ENCODE data around the gene KRT84. TPM values are rescaled to one million over a fixed set of nuclear protein-coding genes. Genes with fewer than 3 reads are reported as not detected.

KRT84 gene
- total and polyA plus RNA-seq, 5 donors from 2014 or later: not detected

GRCh38 chr12:52390739-52391617 lies 5.5 kb upstream of the KRT84 start:
- ATAC-seq (ENCODE audit: low read depth in 2 of 2): no peak
- H3K9me3 ChIP-seq (ENCODE audit: control insufficient read depth in 2 of 2, low read length in 2 of 2): no peaks in the 10 kb centered on the region
- DNase-seq: no peak
- Mint-ChIP-seq H3K36me3 (no peaks in the 10 kb centered on the region), H3K27me3 (peaks cover 6% of the 10 kb centered on the region), H3K4me1 (no peaks in the 10 kb centered on the region), H3K4me3 (no peak overlapping the region), H3K27ac (peak overlapping the region in 1 of 3 donors; percentile 56), H3K9me3 (no peaks in the 10 kb centered on the region)
- H3K27me3 ChIP-seq (ENCODE audit: control insufficient read depth, insufficient read depth, low read length): no peaks in the 10 kb centered on the region
- H3K27ac ChIP-seq (ENCODE audit: insufficient read depth, low read length, poor library complexity, severe bottlenecking): no peak overlapping the region
- no peaks in the 10 kb centered on the region for H3K4me1 ChIP-seq (ENCODE audit: control insufficient read depth, insufficient read depth, low read length, poor library complexity, severe bottlenecking)
- H3K36me3 ChIP-seq (ENCODE audit: control insufficient read depth, insufficient read depth, low read length): no peaks in the 10 kb centered on the region
- no peak overlapping the region for H3K4me3 ChIP-seq (ENCODE audit: low read depth, low read length)

- no peaks in the 10 kb centered on the region for H3K4me1 ChIP-seq (ENCODE audit: control insufficient read depth, insufficient read depth, low read length, poor library complexity, severe bottlenecking)
- H3K4me3 ChIP-seq (ENCODE audit: low read depth, low read length): no peak overlapping the region
- no peaks in the 10 kb centered on the region for H3K9me3 ChIP-seq (ENCODE audit: control insufficient read depth in 2 of 2, low read length in 2 of 2)
- Mint-ChIP-seq H3K27me3 (peaks cover 12% of the 10 kb centered on the region), H3K4me3 (no peak overlapping the region), H3K9me3 (no peaks in the 10 kb centered on the region), H3K36me3 (no peaks in the 10 kb centered on the region), H3K27ac (no peak overlapping the region), H3K4me1 (no peaks in the 10 kb centered on the region)
- DNase-seq (no peak), ATAC-seq (ENCODE audit: low read depth in 2 of 2) (no peak)
- H3K27ac ChIP-seq (ENCODE audit: insufficient read depth, low read length, poor library complexity, severe bottlenecking): no peak overlapping the region
- no peaks in the 10 kb centered on the region for H3K36me3 ChIP-seq (ENCODE audit: control insufficient read depth, insufficient read depth, low read length)
- no peaks in the 10 kb centered on the region for H3K27me3 ChIP-seq (ENCODE audit: control insufficient read depth, insufficient read depth, low read length)
Measured at GRCh38 chr12:52389313-52390207, 4.1 kb upstream of the KRT84 start.

- Mint-ChIP-seq H3K36me3 (no peaks in the 10 kb centered on the region), H3K4me3 (no peak overlapping the region), H3K4me1 (peaks cover 0 to 4% (median 3%) of the 10 kb centered on the region in 4 donors), H3K27ac (no peak overlapping the region), H3K27me3 (peaks cover 7% of the 10 kb centered on the region), H3K9me3 (no peaks in the 10 kb centered on the region)
- no peak for ATAC-seq (ENCODE audit: low read depth in 2 of 2)
- Histone ChIP-seq H3K4me3 (ENCODE audit: low read depth, low read length) (no peak overlapping the region), H3K36me3 (ENCODE audit: control insufficient read depth, insufficient read depth, low read length) (no peaks in the 10 kb centered on the region), H3K4me1 (ENCODE audit: control insufficient read depth, insufficient read depth, low read length, poor library complexity, severe bottlenecking) (no peaks in the 10 kb centered on the region), H3K27ac (ENCODE audit: insufficient read depth, low read length, poor library complexity, severe bottlenecking) (no peak overlapping the region), H3K9me3 (ENCODE audit: control insufficient read depth in 2 of 2, low read length in 2 of 2) (no peaks in the 10 kb centered on the region), H3K27me3 (ENCODE audit: control insufficient read depth, insufficient read depth, low read length) (no peaks in the 10 kb centered on the region)
- no peak for DNase-seq
Measured at GRCh38 chr12:52387859-52388258, 2.4 kb upstream of the KRT84 start.

GRCh38 chr12:52383331-52383730 lies 2.1 kb downstream of the KRT84 start:
- H3K4me3 ChIP-seq (ENCODE audit: low read depth, low read length): no peak overlapping the region
- H3K27ac Mint-ChIP-seq: no peak overlapping the region
- no peaks in the 10 kb centered on the region for H3K4me1 ChIP-seq (ENCODE audit: control insufficient read depth, insufficient read depth, low read length, poor library complexity, severe bottlenecking)
- H3K36me3 Mint-ChIP-seq: no peaks in the 10 kb centered on the region
- no peaks in the 10 kb centered on the region for H3K9me3 ChIP-seq (ENCODE audit: control insufficient read depth in 2 of 2, low read length in 2 of 2)
- no peak for ATAC-seq (ENCODE audit: low read depth in 2 of 2)
- H3K27ac ChIP-seq (ENCODE audit: insufficient read depth, low read length, poor library complexity, severe bottlenecking): no peak overlapping the region
- H3K36me3 ChIP-seq (ENCODE audit: control insufficient read depth, insufficient read depth, low read length): no peaks in the 10 kb centered on the region
- H3K27me3 ChIP-seq (ENCODE audit: control insufficient read depth, insufficient read depth, low read length): no peaks in the 10 kb centered on the region
- H3K4me1 Mint-ChIP-seq: peaks cover 0 to 8% (median 5%) of the 10 kb centered on the region in 4 donors
- no peak overlapping the region for H3K4me3 Mint-ChIP-seq
- peaks cover 10% of the 10 kb centered on the region for H3K27me3 Mint-ChIP-seq
- H3K9me3 Mint-ChIP-seq: no peaks in the 10 kb centered on the region
- no peak for DNase-seq

- no peak overlapping the region for H3K27ac ChIP-seq (ENCODE audit: insufficient read depth, low read length, poor library complexity, severe bottlenecking)
- no peaks in the 10 kb centered on the region for H3K4me1 ChIP-seq (ENCODE audit: control insufficient read depth, insufficient read depth, low read length, poor library complexity, severe bottlenecking)
- H3K4me3 ChIP-seq (ENCODE audit: low read depth, low read length): no peak overlapping the region
- H3K4me1 Mint-ChIP-seq: peaks cover 0 to 8% (median 5%) of the 10 kb centered on the region in 4 donors
- H3K4me3 Mint-ChIP-seq: no peak overlapping the region
- H3K9me3 Mint-ChIP-seq: no peaks in the 10 kb centered on the region
- DNase-seq (peak in 1 of 3 donors; percentile 14), ATAC-seq (ENCODE audit: low read depth in 2 of 2) (peak in 1 of 2 donors; percentile 44)
- H3K27me3 ChIP-seq (ENCODE audit: control insufficient read depth, insufficient read depth, low read length): no peaks in the 10 kb centered on the region
- no peaks in the 10 kb centered on the region for H3K36me3 ChIP-seq (ENCODE audit: control insufficient read depth, insufficient read depth, low read length)
- H3K27ac Mint-ChIP-seq: no peak overlapping the region
- no peaks in the 10 kb centered on the region for H3K36me3 Mint-ChIP-seq
- peaks cover 10% of the 10 kb centered on the region for H3K27me3 Mint-ChIP-seq
- H3K9me3 ChIP-seq (ENCODE audit: control insufficient read depth in 2 of 2, low read length in 2 of 2): no peaks in the 10 kb centered on the region
Measured at GRCh38 chr12:52382854-52383253, 2.6 kb downstream of the KRT84 start.

GRCh38 chr12:52381206-52381605 lies 4.2 kb downstream of the KRT84 start:
- no peak overlapping the region for H3K4me3 ChIP-seq (ENCODE audit: low read depth, low read length)
- H3K9me3 ChIP-seq (ENCODE audit: control insufficient read depth in 2 of 2, low read length in 2 of 2): no peaks in the 10 kb centered on the region
- ATAC-seq (ENCODE audit: low read depth in 2 of 2) (no peak), DNase-seq (no peak)
- H3K36me3 Mint-ChIP-seq: no peaks in the 10 kb centered on the region
- H3K27ac ChIP-seq (ENCODE audit: insufficient read depth, low read length, poor library complexity, severe bottlenecking): no peak overlapping the region
- no peaks in the 10 kb centered on the region for H3K4me1 ChIP-seq (ENCODE audit: control insufficient read depth, insufficient read depth, low read length, poor library complexity, severe bottlenecking)
- peaks cover 0 to 8% (median 5%) of the 10 kb centered on the region in 4 donors for H3K4me1 Mint-ChIP-seq
- H3K4me3 Mint-ChIP-seq: no peak overlapping the region
- no peak overlapping the region for H3K27ac Mint-ChIP-seq
- no peaks in the 10 kb centered on the region for H3K27me3 ChIP-seq (ENCODE audit: control insufficient read depth, insufficient read depth, low read length)
- no peaks in the 10 kb centered on the region for H3K36me3 ChIP-seq (ENCODE audit: control insufficient read depth, insufficient read depth, low read length)
- H3K27me3 Mint-ChIP-seq: peaks cover 16% of the 10 kb centered on the region
- H3K9me3 Mint-ChIP-seq: no peaks in the 10 kb centered on the region

GRCh38 chr12:52380271-52380694 lies 5.2 kb downstream of the KRT84 start:
- no peak for ATAC-seq (ENCODE audit: low read depth in 2 of 2)
- no peaks in the 10 kb centered on the region for H3K9me3 ChIP-seq (ENCODE audit: control insufficient read depth in 2 of 2, low read length in 2 of 2)
- no peak overlapping the region for H3K27ac Mint-ChIP-seq
- peak in 1 of 3 donors; percentile 11 for DNase-seq
- H3K4me1 ChIP-seq (ENCODE audit: control insufficient read depth, insufficient read depth, low read length, poor library complexity, severe bottlenecking): no peaks in the 10 kb centered on the region
- H3K4me3 ChIP-seq (ENCODE audit: low read depth, low read length): no peak overlapping the region
- H3K27ac ChIP-seq (ENCODE audit: insufficient read depth, low read length, poor library complexity, severe bottlenecking): no peak overlapping the region
- peaks cover 9% of the 10 kb centered on the region for H3K27me3 Mint-ChIP-seq
- peaks cover 0 to 8% (median 5%) of the 10 kb centered on the region in 4 donors for H3K4me1 Mint-ChIP-seq
- no peaks in the 10 kb centered on the region for H3K27me3 ChIP-seq (ENCODE audit: control insufficient read depth, insufficient read depth, low read length)
- no peaks in the 10 kb centered on the region for H3K36me3 Mint-ChIP-seq
- no peaks in the 10 kb centered on the region for H3K9me3 Mint-ChIP-seq
- no peak overlapping the region for H3K4me3 Mint-ChIP-seq
- no peaks in the 10 kb centered on the region for H3K36me3 ChIP-seq (ENCODE audit: control insufficient read depth, insufficient read depth, low read length)
